SHP77 (cell line): ENCODE data around the gene PTGES3.
"Not testable (repeated sequence)": the region's sequence is repeated elsewhere in the genome, so short reads cannot be mapped to it uniquely, and the experiment has no call there.

ENCODE experiments used
- DNase-seq, 2 experiments: peaks; one replicate each; lab custom pipeline; 2025; lab: John Stamatoyannopoulos, UW

PTGES3 gene

DNA sequence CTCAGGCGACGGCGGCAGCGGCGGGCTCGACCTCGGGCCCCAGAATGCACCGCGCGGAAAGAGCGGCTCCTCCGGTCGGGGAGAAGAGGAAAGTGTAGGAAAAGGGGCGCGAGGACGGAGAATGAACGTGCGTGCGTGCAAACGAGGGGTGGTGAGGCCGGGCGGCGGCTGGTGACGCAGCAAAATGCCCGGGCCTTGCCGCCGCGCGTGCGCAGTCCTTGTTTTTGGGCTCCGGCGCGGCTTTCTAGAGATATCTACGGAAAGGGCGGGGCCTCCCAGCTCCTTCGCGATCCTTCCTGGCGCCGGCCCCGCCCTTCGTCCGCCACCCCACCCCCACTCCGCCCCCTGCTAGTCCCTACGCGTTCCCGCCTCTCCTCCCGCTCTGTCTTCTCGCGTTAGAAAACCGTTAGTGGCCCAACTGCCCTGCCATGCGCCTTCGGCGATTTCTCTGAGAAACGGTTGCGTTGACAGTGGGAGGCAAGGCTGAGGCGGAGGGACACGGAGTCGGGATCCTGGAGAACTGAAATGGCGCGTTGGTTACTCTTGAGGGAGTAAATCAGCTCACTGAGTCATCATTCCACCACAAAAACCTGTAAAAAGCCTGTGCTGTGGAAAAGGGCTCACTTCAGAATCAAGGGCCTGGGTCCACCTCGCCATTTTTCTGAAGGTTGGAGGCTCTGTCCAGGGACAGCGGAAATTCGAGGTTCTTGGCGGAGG, at the start of gene PTGES3:
PTGES3 (minus strand) TSS at position 156 of the 717 bp plus-strand sequence. CDS start 285 bp downstream, outside the sequence.
- peak; percentile 97 to 99 for DNase-seq

DNA sequence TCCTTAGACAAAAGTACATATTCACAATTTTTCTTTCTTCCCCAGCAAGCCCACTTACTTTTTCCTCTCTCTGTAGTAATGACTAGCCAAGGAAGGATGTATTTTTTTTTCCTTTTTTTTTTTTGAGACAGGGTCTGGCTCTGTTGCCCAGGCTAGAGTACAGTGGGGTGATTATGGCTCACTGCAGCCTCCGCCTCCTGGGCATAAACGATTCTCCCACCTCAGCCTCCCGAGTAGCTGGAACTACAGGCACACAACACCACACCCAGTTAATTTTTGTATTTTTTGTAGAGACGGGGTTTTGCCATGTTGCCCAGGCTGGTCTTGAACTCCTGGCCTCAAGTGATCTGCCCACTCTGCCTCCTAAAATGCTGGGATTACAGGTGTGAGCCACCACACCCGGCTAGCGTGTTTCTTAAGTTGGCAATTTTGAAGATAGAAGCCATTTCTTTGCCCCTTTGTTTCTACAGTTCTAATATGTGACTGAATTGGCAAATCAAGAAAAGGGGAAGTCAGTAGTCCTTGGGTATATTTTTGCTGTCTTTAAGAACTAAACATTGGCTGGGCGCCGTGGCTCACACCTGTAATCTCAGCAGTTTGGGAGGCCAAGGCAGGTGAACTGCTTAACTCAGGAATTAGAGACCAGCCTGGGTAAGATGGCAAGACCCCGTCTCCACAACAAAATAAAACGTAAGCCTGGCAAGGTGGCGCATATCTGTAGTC, 40.2 kb upstream of the PTGES3 start:
- no peak for DNase-seq

DNA sequence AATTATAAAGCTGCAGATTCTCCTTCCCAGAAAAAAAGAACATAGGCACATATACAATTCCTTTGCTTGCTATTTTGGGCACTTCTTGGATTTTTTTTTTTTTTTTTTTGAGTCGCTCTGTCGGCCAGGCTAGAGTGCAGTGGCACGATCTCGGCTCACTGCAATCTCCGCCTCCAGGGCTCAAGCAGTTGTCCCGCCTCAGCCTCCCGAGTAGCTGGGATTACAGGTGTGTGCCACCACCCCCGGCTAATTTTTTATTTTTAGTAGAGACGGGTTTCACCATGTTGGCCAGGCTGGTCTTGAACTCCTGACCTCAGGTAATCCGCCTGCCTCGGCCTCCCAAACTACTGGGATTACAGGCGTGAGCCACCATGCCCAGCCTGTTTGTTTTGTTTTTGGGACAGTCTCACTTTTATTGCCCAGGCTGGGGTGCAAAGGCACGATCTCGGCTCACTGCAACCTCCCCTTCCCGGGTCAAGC, 38.2 kb upstream of the PTGES3 start:
- DNase-seq, result not testable (repeated sequence)

DNA sequence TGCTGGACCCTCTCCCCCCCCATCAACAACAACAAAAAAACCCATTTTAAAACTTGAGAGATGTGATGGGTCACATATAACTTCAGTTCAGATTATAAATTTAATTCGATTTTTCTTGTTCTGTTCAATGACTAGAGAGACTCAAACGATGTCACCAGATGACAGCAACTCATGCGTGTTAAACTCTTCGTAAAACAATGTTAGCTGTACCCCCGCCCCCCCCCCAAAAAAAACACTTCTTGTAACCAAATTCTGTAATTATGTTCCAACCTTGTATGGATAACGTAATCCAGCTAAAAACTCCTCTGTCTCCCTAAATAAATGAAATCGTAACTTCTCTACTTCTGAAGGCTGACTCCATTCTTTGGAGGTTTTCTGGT, 37.6 kb upstream of the PTGES3 start:
- no peak for DNase-seq

GRCh38 chr12:56724972-56725722, 37.1 kb upstream of the PTGES3 start, which contains the start of gene NACA:
NACA (minus strand) TSS chr12:56725299; CDS start chr12:56724521, 778 bp downstream.
- DNase-seq, result peak; percentile 98

DNA sequence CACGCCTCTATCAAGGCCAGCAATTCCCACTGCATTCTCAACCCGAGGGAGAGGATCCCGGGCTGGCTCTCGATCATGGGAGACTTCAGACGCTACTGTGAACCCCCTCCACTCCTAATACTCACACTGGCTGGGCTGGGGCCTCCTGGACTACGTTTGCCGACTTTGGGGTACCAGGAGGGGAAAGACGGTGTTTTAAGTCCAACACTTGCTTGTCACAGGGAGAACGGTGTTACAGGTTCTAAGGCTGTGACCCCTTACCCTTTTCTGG, 36.6 kb upstream of the PTGES3 start:
- no peak for DNase-seq

GRCh38 chr12:56723889-56724700, 36.0 kb upstream of the PTGES3 start:
- DNase-seq, result no peak

DNA sequence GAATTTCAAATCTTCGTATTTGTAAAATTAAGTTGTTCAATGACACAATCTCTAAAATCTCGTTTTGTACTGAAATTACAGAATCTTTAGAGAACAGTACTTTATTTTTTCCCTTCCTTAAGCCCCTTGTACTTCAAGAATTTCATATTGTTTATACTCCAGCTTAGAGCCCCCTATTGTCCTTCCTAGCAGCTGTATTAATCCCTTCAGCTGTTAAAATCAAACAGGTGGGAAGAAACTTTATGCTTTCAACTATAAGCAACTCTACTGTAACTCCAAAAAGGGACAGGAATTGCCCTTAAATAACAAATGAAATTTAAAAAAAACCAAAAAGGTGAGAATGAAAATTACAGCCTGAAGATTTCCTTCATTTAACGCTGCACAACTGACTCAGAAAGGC, 35.3 kb upstream of the PTGES3 start:
- DNase-seq, result no peak

- no peak for DNase-seq
Measured at GRCh38 chr12:56722832-56723231, 34.7 kb upstream of the PTGES3 start.

GRCh38 chr12:56721721-56722120, 33.6 kb upstream of the PTGES3 start:
- no peak for DNase-seq

DNA sequence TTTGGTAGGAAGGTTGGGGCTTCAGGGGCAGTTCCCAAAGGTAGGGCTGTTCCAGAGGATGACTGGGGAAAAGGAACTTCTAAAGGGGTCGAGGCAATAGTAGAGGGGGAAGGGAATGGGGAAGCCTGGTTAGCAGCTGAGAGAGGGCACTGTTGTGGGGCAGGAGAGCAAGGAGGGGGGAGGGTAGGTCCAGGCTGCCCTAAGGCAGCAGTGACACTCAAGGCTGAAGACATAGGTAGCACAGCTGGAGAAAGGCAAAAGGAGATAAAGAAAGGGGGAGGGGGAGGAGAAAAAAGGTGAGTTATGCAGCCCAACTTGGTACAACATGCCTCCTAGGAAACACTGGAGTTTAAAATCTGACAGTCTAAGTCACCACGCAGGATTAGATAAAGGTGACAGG, 33.1 kb upstream of the PTGES3 start:
- no peak for DNase-seq

- DNase-seq, result no peak
Measured at GRCh38 chr12:56720731-56721151, 32.7 kb upstream of the PTGES3 start.

GRCh38 chr12:56719056-56719455, 31.0 kb upstream of the PTGES3 start:
- no peak for DNase-seq

DNA sequence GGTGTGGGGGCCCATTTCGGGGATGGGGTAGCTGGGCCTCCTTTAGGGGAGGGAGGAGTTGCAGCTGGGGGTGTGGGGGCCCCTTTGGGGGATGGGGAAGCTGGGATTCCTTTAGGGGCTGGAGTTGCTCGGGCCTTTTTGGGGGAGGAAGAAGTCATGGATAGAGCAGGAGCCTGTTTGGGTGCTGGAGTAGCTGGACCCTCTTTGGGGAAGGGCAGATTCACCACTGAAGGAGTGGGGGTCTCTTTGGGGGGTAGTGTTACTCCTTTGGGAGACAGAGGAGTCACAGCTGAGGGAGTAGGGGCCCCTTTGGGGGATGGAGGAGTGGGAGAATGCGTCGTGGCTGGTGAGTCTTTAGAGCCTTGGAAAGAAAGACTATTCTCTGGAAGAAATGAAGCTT, 30.6 kb upstream of the PTGES3 start:
- no peak for DNase-seq

DNA sequence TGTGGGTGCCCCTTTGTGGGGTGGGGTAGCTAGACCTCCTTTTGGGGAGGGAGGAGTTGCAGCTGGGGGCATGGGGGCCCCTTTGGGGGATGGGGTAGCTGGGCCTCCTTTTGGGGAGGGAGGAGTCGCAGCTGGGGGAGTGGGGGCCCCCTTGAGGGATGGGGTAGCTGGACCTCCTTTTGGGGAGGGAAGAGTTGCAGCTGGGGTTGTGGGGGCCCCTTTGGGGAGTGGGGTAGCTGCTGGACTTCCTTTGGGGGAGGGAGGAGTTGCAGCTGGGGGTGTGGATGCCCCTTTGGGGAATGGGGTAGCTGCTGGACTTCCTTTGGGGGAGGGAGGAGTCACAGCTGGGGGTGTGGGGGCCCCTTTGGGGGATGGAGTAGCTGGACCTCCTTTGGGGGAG, 30.1 kb upstream of the PTGES3 start:
- DNase-seq, result no peak

GRCh38 chr12:56716933-56717880, 29.1 kb upstream of the PTGES3 start:
- DNase-seq, result no peak

DNA sequence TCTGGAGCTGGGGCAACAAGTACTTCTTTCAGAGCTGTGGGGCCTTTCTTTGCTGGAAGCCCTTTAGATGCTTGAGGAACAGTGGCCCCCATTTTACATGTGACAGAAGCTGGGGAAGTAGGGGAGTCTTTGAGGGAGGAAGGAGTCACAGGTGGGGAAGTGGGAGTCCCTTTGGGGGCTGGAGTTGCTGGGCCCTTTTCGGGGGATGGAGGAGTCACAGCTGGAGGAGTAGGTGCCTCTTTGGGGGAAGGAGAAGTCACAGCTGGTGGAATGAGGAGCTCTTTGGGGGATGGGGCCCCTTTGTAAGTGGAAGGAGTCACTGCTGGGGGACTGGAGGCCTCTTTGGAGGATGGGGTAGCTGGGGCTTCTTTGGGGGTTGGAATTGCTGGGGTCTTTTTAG, 28.4 kb upstream of the PTGES3 start:
- DNase-seq, result no peak

- DNase-seq, result no peak
Measured at GRCh38 chr12:56715798-56716197, 27.7 kb upstream of the PTGES3 start.

- DNase-seq, result no peak
Measured at GRCh38 chr12:56714431-56714929, 26.4 kb upstream of the PTGES3 start.

DNA sequence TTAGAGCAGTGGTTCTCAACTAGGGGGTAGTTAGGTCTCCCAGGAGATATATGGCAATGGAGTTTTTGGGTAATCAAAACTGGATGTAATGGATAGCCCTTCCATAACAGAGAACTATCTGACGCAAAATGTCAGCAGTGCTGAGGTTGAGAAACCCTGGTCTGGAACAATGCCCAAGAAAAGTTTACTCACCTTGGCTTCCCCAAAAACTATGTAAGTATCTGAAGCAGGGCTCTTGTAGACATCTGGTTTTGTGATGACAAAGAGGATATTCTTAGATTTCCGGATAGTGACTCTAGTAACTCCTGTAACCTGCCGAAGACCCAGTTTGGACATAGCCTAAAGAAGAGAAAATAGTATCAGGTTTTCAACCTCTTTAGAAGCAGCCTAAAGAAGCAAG, 25.3 kb upstream of the PTGES3 start:
- no peak for DNase-seq
